HG03064 (cell line): Measurements from ENCODE around the gene SLFNL1.

ENCODE experiments used
- ATAC-seq: cut with Tn5 transposase; IDR thresholded peaks from one replicate; pipeline ENCODE4 v1.9.1; 2021; ENCODE audit warnings: low read depth; ENCODE audit not compliant: unreplicated experiment

SLFNL1 gene

DNA sequence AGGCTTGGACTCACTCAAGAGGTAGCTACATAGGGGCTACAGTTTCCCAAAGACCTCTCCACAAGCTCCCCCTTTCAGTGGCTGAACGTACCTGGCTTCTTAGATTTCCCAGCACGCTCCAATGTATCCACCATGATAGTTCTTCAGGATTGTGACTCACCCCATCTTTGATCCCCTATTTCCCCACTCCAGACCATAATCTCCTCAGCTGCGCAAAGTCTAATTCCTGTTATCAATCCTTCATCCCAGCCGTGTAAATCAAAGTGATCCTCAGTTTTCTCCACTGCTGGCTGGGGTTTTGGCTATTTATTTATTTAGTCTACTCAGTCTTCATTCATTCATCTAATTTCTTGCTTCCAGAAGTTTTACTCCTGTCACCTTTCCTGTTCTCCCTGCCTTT is 55.1 kb downstream of the SLFNL1 start:
- ATAC-seq, result no peak
